Astrocyte of the cerebellum (primary cell): ENCODE data around the gene ANKRD31.
"Not testable (repeated sequence)": the region's sequence is repeated elsewhere in the genome, so short reads cannot be mapped to it uniquely, and the experiment has no call there.

Source experiments
- DNase-seq: peaks from one replicate; pipeline ENCODE4 v3.0.0-alpha.2; 2011; ENCODE audit warnings: low read depth
- H3K4me3 ChIP-seq: 2 replicates; pipeline ENCODE4 v1.5.1; 2011; ENCODE audit warnings: mild to moderate bottlenecking, low read depth, low read length, moderate library complexity
- in situ Hi-C: cut with HindIII; loops from 2 replicates; pipeline ENCODE4 v1.10.0; 2017; ENCODE audit warnings: low sequenced_read_pairs
- TF ChIP-seq, protein P1 (sequence below): IDR thresholded peaks from 2 replicates; pipeline ENCODE4 v1.5.1; 2012; ENCODE audit warnings: low read length, low read depth, moderate library complexity, mild to moderate bottlenecking; ENCODE audit errors: missing control alignments

The ANKRD31 gene

DNA sequence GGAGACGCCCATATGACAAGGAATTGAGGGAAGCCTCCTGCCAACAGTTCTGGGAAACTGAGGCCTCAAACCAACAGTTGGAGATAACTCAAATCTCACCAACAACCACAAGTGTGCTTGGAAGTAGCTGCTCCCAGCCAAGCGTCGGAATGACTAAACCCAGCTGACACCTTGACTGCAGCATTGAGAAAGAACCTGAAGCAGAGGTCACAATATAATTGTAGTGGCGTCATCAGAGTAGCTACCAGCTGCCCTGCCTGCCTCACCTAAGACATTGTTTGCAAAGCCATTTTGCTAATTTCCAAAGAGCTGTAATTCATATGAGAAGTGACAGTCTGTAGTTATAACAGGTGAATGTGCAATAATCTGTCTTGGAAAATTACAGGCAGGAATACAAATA lies 40.8 kb upstream of the ANKRD31 start:
- no peak overlapping the region for H3K4me3 ChIP-seq
- no peak for DNase-seq
- TF ChIP-seq, protein P1, sequence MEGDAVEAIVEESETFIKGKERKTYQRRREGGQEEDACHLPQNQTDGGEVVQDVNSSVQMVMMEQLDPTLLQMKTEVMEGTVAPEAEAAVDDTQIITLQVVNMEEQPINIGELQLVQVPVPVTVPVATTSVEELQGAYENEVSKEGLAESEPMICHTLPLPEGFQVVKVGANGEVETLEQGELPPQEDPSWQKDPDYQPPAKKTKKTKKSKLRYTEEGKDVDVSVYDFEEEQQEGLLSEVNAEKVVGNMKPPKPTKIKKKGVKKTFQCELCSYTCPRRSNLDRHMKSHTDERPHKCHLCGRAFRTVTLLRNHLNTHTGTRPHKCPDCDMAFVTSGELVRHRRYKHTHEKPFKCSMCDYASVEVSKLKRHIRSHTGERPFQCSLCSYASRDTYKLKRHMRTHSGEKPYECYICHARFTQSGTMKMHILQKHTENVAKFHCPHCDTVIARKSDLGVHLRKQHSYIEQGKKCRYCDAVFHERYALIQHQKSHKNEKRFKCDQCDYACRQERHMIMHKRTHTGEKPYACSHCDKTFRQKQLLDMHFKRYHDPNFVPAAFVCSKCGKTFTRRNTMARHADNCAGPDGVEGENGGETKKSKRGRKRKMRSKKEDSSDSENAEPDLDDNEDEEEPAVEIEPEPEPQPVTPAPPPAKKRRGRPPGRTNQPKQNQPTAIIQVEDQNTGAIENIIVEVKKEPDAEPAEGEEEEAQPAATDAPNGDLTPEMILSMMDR, result no peak
- in situ Hi-C loops, result no loop called here

DNA sequence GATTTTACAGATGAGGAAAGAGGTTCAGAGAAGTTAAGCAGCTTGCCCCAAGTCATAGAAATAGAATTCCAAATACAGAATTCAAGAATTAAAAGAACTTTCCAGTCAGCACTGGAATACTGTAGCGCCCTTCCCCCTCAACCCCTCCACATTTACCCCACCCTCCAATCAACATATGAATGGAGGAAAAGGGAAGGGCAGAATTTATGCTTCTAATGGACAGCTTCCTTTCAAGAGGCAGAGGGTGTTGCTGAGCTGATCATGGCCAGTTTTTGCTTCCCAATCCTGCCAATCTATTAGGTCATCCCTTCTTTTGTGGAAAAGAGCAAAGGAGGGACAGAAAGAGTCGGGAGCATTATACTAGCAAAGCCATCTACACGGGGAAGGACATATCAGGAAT lies 39.1 kb upstream of the ANKRD31 start:
- TF ChIP-seq, protein P1, result no peak
- H3K4me3 ChIP-seq, result no peak overlapping the region
- no peak for DNase-seq
- in situ Hi-C loops, result no loop called here

DNA sequence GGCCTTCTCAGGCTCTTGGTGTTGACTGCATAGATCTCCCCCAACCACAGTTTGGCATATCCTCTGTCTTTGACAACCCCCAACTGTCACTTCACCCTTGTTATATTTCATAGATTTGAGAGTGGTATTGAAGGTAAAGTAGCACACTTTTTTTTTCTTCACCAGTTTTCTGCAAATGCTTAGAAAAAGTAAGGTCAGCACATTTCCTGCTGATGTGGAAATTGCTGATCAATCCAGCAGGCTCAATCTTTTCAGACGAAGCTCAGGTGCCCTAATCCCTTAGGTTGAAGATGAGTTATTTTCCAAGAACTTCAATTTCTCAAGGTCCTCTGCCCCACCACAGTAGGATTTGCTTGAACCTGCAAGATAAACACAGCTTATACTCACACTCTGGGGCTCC lies 38.5 kb upstream of the ANKRD31 start:
- H3K4me3 ChIP-seq, result no peak overlapping the region
- in situ Hi-C loops, result no loop called here
- no peak for DNase-seq
- TF ChIP-seq, protein P1, result no peak

DNA sequence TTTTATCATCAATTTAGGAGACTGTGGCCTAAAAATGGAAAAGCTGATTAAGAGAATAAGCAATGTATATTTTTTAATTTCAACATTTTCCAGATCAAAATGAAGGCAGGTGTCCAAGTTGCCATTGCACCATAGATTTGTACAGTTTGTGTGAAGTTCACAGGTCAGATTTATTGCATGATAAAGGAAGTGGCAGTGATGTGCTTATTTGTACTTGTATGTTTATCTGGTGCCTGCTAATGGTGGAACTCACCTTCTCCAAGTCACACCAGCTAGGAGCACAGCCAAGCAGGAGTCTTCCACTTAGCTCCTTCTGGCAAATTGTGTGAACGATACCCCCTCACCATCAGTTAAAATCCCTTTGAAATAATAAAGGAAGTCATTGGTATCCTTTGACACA lies 37.8 kb upstream of the ANKRD31 start:
- TF ChIP-seq, protein P1, result no peak
- no peak for DNase-seq
- no peak overlapping the region for H3K4me3 ChIP-seq
- in situ Hi-C loops, result no loop called here

DNA sequence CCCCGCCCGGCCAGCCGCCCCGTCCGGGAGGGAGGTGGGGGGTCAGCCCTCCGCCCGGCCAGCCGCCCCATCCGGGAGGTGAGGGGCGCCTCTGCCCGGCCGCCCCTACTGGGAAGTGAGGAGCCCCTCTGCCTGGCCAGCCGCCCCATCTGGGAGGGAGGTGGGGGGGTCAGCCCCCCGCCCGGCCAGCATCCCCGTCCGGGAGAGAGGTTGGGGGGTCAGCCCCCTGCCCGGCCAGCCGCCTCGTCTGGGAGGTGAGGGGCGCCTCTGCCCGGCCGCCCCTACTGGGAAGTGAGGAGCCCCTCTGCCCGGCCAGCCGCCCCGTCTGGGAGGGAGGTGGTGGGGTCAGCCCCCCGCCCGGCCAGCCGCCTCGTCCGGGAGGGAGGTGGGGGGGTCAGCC lies 33.9 kb upstream of the ANKRD31 start:
- in situ Hi-C loops, H3K4me3 ChIP-seq, DNase-seq: not testable (repeated sequence)

DNA sequence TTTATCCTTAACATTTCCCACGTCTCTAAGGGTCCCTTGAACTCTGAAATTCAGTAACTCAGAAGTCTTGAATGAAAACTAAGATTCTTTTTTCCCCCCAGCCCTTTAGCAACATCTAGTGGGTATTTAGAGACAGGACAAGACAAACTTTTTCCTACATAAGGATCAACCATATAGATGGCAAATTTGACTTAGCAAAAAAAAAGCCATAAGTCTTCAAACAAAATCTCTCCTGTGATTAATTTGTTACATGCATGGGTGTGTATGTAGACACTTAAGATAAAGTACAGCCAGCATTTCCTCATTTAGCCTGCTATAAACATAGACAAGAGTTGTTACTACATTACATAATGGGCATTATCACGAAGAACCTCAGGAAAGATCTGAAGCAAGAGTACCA lies 29.1 kb upstream of the ANKRD31 start:
- in situ Hi-C loops, result no loop called here
- TF ChIP-seq, protein P1, result peak; percentile 52
- DNase-seq, result peak; percentile 27
- no peak overlapping the region for H3K4me3 ChIP-seq

DNA sequence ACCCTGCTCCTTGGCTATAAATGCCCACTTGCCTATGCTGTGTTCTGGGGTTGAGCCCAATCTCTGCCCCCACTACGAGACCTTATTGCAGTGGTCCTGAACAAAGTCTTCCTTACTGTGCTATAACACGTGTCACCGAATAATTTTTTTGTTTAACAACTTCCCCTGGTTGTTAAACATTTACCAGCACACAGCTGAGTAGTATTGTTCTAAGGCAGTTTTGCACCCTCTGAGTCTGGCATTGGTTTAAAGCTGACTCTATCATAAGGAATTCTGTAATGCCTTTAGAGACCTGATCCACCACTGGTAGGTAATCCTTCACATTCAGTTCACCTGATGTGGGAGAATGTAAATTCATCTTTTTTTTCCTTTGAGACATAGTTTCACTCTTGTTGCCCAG lies 25.6 kb upstream of the ANKRD31 start:
- in situ Hi-C loops, result no loop called here
- no peak overlapping the region for H3K4me3 ChIP-seq
- TF ChIP-seq, protein P1, result no peak
- no peak for DNase-seq
